ENCODE data around the gene TMBIM6. TPM values are rescaled to one million over a fixed set of nuclear protein-coding genes. Genes with fewer than 3 reads are reported as not detected.

Gene TMBIM6
- total RNA-seq, 1 donor from 2014 or later: 370 TPM

- no peak for TF ChIP-seq CTCF (conservative IDR thresholded peaks at IDR 0.05)
- H3K36me3 Mint-ChIP-seq (ENCODE audit: low read depth): peaks cover 5% of the 10 kb centered on the region
- H3K4me1 Mint-ChIP-seq: peaks cover 45% of the 10 kb centered on the region
- no peaks in the 10 kb centered on the region for H3K9me3 Mint-ChIP-seq
- H3K27ac Mint-ChIP-seq (ENCODE audit: unreplicated experiment): peak overlapping the region; percentile 97
- peak; percentile 72 for DNase-seq (ENCODE audit: low read depth, low spot score)
- H3K4me3 Mint-ChIP-seq: peak overlapping the region; percentile 97
- H3K27me3 Mint-ChIP-seq (ENCODE audit: low read depth): no peaks in the 10 kb centered on the region
These were observed 694 bp downstream of the TMBIM6 start for GRCh38 chr12:49741882-49742620.

GRCh38 chr12:49744363-49744885, 3.1 kb downstream of the TMBIM6 start:
- H3K4me1 Mint-ChIP-seq: peaks cover 45% of the 10 kb centered on the region
- H3K27me3 Mint-ChIP-seq (ENCODE audit: low read depth): no peaks in the 10 kb centered on the region
- TF ChIP-seq CTCF (conservative IDR thresholded peaks at IDR 0.05): no peak
- H3K4me3 Mint-ChIP-seq: peak overlapping the region; percentile 76
- DNase-seq (ENCODE audit: low read depth, low spot score): no peak
- H3K36me3 Mint-ChIP-seq (ENCODE audit: low read depth): peaks cover 5% of the 10 kb centered on the region
- H3K27ac Mint-ChIP-seq (ENCODE audit: unreplicated experiment): no peak overlapping the region
- no peaks in the 10 kb centered on the region for H3K9me3 Mint-ChIP-seq

- Mint-ChIP-seq H3K27me3 (ENCODE audit: low read depth) (no peaks in the 10 kb centered on the region), H3K9me3 (no peaks in the 10 kb centered on the region), H3K4me1 (peaks cover 33% of the 10 kb centered on the region), H3K36me3 (ENCODE audit: low read depth) (peaks cover 5% of the 10 kb centered on the region), H3K4me3 (no peak overlapping the region), H3K27ac (ENCODE audit: unreplicated experiment) (no peak overlapping the region)
- no peak for TF ChIP-seq CTCF (conservative IDR thresholded peaks at IDR 0.05)
- no peak for DNase-seq (ENCODE audit: low read depth, low spot score)
These were observed 6.9 kb downstream of the TMBIM6 start for GRCh38 chr12:49748306-49748705.

GRCh38 chr12:49748800-49749199, 7.4 kb downstream of the TMBIM6 start:
- H3K27me3 Mint-ChIP-seq (ENCODE audit: low read depth): no peaks in the 10 kb centered on the region
- peaks cover 28% of the 10 kb centered on the region for H3K4me1 Mint-ChIP-seq
- TF ChIP-seq CTCF (conservative IDR thresholded peaks at IDR 0.05): no peak
- H3K4me3 Mint-ChIP-seq: no peak overlapping the region
- peaks cover 5% of the 10 kb centered on the region for H3K36me3 Mint-ChIP-seq (ENCODE audit: low read depth)
- H3K27ac Mint-ChIP-seq (ENCODE audit: unreplicated experiment): no peak overlapping the region
- no peak for DNase-seq (ENCODE audit: low read depth, low spot score)
- H3K9me3 Mint-ChIP-seq: no peaks in the 10 kb centered on the region

- H3K27me3 Mint-ChIP-seq (ENCODE audit: low read depth): no peaks in the 10 kb centered on the region
- H3K4me1 Mint-ChIP-seq: peaks cover 13% of the 10 kb centered on the region
- no peaks in the 10 kb centered on the region for H3K9me3 Mint-ChIP-seq
- TF ChIP-seq CTCF (conservative IDR thresholded peaks at IDR 0.05): no peak
- peaks cover 6% of the 10 kb centered on the region for H3K36me3 Mint-ChIP-seq (ENCODE audit: low read depth)
- H3K27ac Mint-ChIP-seq (ENCODE audit: unreplicated experiment): no peak overlapping the region
- H3K4me3 Mint-ChIP-seq: no peak overlapping the region
- no peak for DNase-seq (ENCODE audit: low read depth, low spot score)
These were observed 9.0 kb downstream of the TMBIM6 start for GRCh38 chr12:49750027-49750995.

All from neural crest cell (in vitro differentiated cells).